HFFc6 (cell line): ENCODE measurements around the gene SLC31A2. TPM values are rescaled to one million over a fixed set of nuclear protein-coding genes. Genes with fewer than 3 reads are reported as not detected.
"Not testable (repeated sequence)": the region's sequence is repeated elsewhere in the genome, so short reads cannot be mapped to it uniquely, and the experiment has no call there.

Experiments used
- DNase-seq: peaks from one replicate; pipeline ENCODE4 v3.0.0-alpha.2; 2018
- H3K27ac Mint-ChIP-seq: 2 replicates; pipeline ENCODE4 v1.8.0; 2020; ENCODE audit warnings: mild to moderate bottlenecking, mixed read lengths
- H3K27me3 Mint-ChIP-seq: 2 replicates; pipeline ENCODE4 v1.8.0; 2021; ENCODE audit warnings: mild to moderate bottlenecking, moderate library complexity, mixed read lengths; ENCODE audit not compliant: insufficient read depth
- H3K36me3 Mint-ChIP-seq: 2 replicates; pipeline ENCODE4 v1.8.0; 2021; ENCODE audit warnings: low read depth, mixed read lengths
- H3K4me1 Mint-ChIP-seq: 2 replicates; pipeline ENCODE4 v1.8.0; 2020; ENCODE audit warnings: low read depth, mixed read lengths
- H3K4me3 Mint-ChIP-seq: 2 replicates; pipeline ENCODE4 v1.8.0; 2020; ENCODE audit warnings: mild to moderate bottlenecking, moderate library complexity, mixed read lengths
- H3K9me3 Mint-ChIP-seq: 2 replicates; pipeline ENCODE4 v1.8.0; 2020; ENCODE audit warnings: mild to moderate bottlenecking, mixed read lengths
- CTCF ChIP-seq: fragments of 200-600 bp; sonication (generic); IDR thresholded peaks from 2 replicates; pipeline ENCODE4 v1.5.0; 2021; ENCODE audit warnings: antibody characterized with exemption, mild to moderate bottlenecking
- total RNA-seq, 6 experiments: library from RNA; stranded (reverse); fragmentation: NEBNext Ultra II Directional; extraction: Animal tissue kit (Norgen Biotek cat#: 25700); gene quantifications; 2 replicates in 1 of 6; 3 replicates in 5 of 6; pipeline ENCODE4 v1.2.3, GENCODE V29; 2021

The SLC31A2 gene
- total RNA-seq, 6 experiments from 2014 or later, result 7.5 to 11.3 (median 9.4) TPM

- Mint-ChIP-seq H3K4me3 (no peak overlapping the region), H3K4me1 (no peaks in the 10 kb centered on the region), H3K9me3 (no peaks in the 10 kb centered on the region; the same call in 1 of the 2 replicates), H3K36me3 (no peaks in the 10 kb centered on the region), H3K27ac (no peak overlapping the region), H3K27me3 (peaks cover 9% of the 10 kb centered on the region)
- TF ChIP-seq CTCF, result no peak
- DNase-seq, result no peak
Measured at GRCh38 chr9:113138760-113139159, 12.0 kb upstream of the SLC31A2 start.

- Mint-ChIP-seq H3K9me3 (peaks cover 2% of the 10 kb centered on the region), H3K27me3 (peaks cover 14% of the 10 kb centered on the region), H3K4me3 (no peak overlapping the region), H3K36me3 (no peaks in the 10 kb centered on the region), H3K27ac (no peak overlapping the region), H3K4me1 (no peaks in the 10 kb centered on the region)
- TF ChIP-seq CTCF, result no peak
- DNase-seq, result no peak
Measured at GRCh38 chr9:113139225-113139829, 11.5 kb upstream of the SLC31A2 start.

- no peak for TF ChIP-seq CTCF
- no peak for DNase-seq
- Mint-ChIP-seq H3K4me1 (no peaks in the 10 kb centered on the region), H3K27me3 (peaks cover 20% of the 10 kb centered on the region), H3K36me3 (no peaks in the 10 kb centered on the region), H3K27ac (no peak overlapping the region), H3K9me3 (peaks cover 4% of the 10 kb centered on the region), H3K4me3 (no peak overlapping the region)
Measured at GRCh38 chr9:113139953-113140352, 10.9 kb upstream of the SLC31A2 start.

- H3K9me3 Mint-ChIP-seq, H3K36me3 Mint-ChIP-seq, H3K4me3 Mint-ChIP-seq, DNase-seq, H3K27ac Mint-ChIP-seq, H3K4me1 Mint-ChIP-seq: not testable (repeated sequence)
- H3K27me3 Mint-ChIP-seq, result peaks cover 26% of the 10 kb centered on the region
Measured at GRCh38 chr9:113140896-113141295, 9.9 kb upstream of the SLC31A2 start.

GRCh38 chr9:113143432-113144227, 7.2 kb upstream of the SLC31A2 start:
- Mint-ChIP-seq H3K9me3 (peaks cover 4% of the 10 kb centered on the region), H3K27me3 (peaks cover 39% of the 10 kb centered on the region), H3K4me1 (no peaks in the 10 kb centered on the region), H3K36me3 (no peaks in the 10 kb centered on the region), H3K4me3 (no peak overlapping the region), H3K27ac (no peak overlapping the region)
- DNase-seq, result no peak
- TF ChIP-seq CTCF, result peak; percentile 20; the same call in 1 of the 2 replicates

GRCh38 chr9:113148372-113148705, 2.5 kb upstream of the SLC31A2 start:
- H3K9me3 Mint-ChIP-seq, result peaks cover 4% of the 10 kb centered on the region; the same call in 1 of the 2 replicates
- H3K27ac Mint-ChIP-seq, result no peak overlapping the region
- H3K27me3 Mint-ChIP-seq, result peaks cover 36% of the 10 kb centered on the region
- H3K4me1 Mint-ChIP-seq, result peaks cover 19% of the 10 kb centered on the region
- no peak for TF ChIP-seq CTCF
- H3K36me3 Mint-ChIP-seq, result no peaks in the 10 kb centered on the region
- no peak overlapping the region for H3K4me3 Mint-ChIP-seq
- DNase-seq, result no peak
